NCI-H2196 (cell line): ENCODE results near the gene ACE.
A peak's percentile ranks its signal among the peaks of the same experiment; 100 is the strongest.

ENCODE experiments used
- DNase-seq: peaks from one replicate; lab custom pipeline; 2025; ENCODE audit not compliant: unreplicated experiment; lab: John Stamatoyannopoulos, UW

Gene ACE

DNA sequence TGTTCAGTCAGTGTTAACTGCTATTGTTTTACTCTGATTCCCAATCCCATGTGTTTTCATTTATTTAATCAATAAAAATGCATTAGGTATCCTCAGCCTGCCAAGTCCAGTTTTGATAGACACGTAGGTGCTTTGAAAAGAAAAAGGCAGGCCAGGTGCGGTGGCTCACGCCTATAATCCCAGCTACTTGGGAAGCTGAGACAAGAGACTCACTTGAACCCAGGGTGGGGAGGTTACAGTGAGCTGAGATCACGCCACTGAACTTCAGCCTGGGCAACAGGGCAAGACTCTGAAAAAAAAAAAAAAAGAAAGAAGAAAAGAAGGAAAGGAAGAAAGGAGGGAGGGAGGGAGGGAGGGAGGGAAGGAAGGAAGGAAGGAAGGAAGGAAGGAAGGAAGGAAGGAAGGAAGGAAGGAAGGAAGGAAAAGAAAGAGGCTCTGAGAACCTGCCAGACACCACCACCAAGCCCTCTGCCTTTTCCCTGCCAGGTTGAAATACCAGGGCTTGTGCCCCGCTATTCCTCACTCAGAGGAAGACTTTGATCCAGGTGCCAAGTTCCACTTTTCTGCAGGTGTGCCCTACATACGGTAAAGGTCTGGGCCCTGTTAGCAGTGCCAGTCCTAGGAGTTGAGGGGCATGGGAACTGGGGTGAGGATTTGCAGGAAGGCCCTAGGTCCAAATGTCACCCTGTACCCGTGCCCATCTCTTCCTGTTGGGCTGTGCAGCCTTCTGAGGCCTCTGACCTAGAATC, 36.2 kb downstream of the ACE start:
- DNase-seq: no peak

DNA sequence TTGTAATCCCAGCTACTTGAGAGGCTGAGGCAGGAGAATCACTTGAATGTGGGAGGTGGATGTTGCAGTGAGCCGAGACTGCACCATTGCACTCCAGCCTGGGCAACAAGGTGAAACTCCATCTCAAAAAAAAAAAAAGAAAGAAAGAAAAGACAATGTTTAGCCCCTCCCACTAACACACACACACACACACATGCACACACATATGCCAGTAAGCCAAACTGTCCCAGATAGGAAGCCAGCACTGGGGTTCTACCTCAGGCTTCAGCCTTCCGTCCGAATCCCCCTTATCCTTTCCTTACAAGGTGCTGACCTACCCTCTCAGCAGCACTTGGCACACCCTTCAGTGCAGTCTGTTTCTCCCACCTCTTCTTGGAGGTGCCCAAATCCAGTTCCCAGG, 37.6 kb downstream of the ACE start:
- no peak for DNase-seq

DNA sequence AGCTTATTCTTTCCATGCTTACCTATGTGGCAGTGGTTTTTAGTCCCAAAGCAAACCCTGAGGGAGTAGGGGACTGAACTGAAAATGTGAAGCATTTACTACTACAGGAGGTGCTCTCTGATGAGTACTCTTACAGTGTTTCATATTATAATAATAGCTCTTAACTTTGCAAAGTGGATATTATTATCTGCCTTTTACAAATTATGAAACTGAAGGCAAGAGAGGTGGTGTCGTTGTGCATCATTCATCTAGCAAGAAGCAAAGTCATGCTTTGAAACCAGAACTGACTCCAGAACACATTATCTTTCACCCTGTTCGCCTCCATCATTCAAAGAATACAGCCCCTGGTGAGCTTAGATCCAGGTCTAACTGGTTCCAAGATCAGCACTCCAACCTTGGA, 38.1 kb downstream of the ACE start:
- DNase-seq: no peak

DNA sequence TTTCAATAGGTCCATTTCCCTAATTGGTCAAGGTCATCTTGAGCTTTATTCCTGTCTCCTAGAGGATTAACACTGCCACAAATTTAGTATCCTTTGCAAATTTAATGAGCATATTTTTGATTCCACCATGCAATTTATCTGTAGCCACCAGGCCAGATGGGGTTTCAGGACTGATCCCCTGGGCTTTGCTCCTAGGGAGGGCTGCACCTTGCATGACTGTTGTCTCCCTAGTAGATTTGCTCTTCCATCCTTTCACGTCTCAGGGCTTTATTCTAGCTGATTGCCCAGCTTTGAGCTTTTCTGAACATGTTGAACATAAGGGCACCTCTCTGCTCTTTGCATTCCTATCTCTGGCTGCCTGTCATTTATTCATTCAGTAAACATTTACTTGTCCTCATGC, 38.6 kb downstream of the ACE start:
- no peak for DNase-seq

DNA sequence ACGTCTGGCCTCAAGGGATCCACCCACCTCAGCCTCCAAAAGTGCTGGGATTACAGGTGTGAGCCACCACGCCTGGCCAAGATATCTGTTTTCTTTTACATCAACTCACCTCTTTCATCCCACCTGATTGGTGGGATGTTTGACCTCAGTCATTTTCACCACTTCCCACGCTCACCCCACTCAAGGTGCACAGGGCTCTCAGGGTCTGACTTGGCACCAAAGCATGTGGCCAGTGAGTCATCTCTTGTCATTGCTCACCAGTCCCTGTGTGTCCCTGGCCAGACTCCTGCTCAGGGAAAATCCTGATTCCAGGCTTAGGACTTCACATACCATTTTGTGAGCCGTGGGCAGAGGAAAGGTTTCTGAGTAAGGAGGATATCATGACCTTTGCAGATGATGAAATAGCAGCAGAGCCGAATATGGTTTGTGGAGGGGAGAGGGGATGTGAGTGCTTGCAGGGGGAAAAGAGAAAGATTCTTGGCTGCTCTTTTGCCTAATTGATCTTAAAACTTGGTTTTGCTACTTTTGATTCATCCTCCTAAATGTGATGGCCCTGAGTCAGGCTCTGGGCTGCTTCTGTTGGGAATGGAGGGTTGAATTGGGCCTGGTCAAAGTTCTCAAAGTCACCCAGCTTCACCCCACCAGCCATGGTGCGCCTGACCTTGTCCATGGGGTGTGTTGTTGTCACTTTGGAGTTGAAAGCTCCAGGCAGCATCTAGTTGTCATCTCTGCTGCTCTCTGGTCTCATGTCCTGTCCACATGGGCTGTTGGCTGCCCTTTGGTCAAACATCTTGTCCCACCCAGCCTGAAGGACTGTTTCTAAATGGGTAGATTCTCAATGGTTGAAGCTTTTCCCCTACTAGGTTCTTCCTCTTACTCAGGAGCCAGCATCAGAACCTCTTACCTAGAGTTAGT, 40.3 kb downstream of the ACE start:
- DNase-seq: no peak

DNA sequence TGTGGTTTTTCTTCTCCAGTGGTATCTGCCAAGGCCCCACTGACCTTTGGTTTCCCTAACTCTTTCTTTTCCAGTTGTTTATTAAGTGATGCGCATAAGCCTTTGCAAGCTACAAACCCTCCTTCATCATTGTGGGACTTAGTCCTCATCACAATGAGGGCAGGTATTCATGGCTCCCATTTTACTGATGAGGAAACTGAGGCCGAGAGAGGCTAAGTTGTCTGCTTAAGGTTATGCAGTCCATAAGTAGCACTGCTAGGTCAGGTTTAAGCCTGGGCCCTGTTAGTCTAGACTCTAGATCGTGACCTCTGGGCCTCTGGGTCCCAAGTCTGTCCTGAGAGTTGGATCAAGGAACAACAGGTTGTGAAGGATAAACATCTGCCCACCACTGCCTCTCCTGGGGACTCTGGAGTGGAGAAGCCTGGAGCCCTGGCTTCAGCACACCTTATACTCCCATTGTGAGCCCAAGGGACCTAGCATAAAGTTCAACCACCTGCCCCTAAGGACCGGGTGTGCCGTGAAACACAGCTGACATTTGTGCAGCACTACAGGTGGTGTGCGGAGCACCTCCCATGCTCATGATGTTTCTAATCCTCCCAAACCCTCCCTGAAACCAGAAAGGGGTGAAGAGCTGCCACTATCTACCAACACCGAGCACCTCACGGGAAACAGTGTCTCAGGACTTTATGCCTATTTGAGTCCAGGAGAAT, 41.1 kb downstream of the ACE start:
- no peak for DNase-seq

DNA sequence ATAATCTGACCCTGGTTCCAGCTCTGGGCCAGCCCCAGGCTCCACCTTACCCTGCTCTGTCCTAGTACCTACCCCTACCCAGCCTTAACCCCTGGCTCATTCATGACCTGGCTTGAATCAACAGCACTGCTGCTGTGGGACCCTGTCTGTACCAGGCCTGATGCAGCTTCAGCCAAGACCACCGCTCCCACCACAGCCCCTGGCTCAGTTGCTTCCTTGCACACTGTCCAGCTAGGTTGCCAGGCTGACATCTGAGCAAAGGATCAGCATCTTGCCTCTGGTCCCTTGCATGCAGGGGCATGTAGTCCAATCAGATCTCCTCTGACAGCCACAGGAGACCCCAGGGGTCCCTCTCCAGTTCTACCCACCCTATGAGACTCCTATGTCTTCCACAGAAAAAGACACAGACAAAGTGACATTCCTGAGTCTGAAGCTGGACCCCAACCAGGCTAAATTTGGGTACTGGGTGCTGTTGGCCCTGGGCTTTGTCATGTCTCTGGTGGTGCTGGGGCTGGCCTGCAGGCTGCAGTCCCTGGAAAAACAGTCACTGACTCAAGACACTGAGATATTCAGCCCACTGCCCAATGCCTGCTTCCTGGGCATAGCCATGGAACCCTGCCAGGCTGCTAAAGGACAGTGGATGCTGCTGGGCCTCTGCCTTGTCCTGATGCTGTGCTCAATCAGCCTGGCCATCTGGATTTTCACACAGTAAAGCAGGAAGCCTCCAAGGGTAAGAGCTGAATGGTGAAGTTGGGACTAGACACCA, 42.4 kb downstream of the ACE start:
- no peak for DNase-seq

DNA sequence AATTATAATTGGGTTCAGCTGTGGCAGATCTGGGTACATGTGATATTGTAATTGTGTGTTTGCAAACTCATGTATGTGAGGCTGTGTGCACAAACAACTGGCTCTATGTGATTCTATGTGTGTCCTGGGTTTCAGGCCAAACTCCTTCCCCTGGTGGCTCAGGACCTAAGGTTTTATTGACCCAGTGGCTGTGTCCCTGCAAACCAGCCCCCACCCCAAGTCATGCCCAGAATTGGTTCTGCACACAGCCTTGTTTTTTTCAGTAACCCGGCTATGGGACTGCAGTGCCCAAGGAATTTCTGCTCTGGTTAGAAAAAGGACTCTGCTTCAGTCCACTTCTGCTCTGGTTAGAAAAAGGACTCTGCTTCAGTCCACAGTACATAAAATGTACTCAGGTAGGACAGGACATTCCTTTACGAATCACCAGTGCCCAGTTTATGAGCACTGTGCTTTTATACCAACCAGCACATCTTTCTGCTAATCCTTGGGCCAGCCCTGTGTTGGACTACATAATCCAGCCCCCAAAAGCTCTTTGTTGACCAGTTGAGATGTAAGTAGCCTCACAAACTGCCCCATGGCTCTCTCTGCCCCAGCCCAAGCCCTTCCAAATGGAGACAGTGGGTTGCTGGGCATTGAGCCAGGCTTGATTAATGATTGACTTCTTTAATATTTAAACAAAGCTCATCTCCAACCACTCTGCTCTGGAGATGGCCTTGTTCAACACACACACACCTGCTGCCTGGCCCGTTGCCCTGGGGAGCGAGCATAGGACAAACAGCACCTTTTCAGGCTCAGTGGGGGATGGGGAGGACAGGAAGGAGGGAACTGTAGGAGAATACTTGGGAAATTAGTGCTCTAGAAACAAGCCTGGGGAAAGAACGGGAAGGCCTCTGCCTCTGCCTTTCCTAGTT, 43.4 kb downstream of the ACE start:
- peak; percentile 92 for DNase-seq

DNA sequence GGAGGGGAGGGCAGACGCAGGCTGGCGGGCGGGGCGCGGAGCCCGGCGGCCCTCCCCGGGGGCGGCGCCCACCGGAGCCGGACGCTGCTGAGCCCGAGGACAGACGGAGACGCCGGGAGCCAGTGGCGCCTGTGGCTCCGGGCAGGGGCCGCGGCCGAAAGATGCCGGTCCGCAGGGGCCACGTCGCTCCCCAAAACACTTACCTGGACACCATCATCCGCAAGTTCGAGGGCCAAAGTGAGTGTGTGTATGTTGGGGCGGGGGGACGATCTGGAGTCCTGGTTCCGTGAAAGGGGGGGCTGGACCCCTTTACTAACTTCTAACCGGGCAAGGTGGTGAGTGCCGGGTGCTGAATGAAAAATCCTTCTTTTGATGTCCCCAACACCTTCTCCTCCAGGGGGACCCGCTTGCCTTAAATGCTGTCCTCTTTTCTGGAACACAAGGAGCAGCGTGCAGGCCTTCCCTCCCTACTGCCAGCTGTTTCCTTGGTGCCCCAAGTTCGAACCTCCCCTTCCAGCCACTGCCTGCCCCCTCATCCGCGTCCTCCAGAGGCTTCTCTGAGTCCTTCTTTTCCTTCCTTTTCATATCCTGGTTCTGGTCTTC, 46.5 kb downstream of the ACE start, which contains the start of gene KCNH6:
Gene KCNH6, plus strand, starts transcription at position 106 of the 603 bp plus-strand sequence. Its CDS starts 56 bp downstream, at position 162.
- DNase-seq: no peak

DNA sequence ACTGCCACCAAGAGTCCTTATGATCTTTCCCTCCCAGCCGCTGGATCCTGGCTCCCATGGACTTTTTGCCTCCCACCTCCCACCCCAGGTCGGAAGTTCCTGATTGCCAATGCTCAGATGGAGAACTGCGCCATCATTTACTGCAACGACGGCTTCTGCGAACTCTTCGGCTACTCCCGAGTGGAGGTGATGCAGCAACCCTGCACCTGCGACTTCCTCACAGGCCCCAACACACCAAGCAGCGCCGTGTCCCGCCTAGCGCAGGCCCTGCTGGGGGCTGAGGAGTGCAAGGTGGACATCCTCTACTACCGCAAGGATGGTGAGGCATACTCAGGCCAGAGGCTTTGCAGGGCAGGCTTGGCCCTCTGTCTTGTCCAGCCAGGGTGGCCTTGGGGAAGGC, 47.2 kb downstream of the ACE start:
- DNase-seq: no peak

DNA sequence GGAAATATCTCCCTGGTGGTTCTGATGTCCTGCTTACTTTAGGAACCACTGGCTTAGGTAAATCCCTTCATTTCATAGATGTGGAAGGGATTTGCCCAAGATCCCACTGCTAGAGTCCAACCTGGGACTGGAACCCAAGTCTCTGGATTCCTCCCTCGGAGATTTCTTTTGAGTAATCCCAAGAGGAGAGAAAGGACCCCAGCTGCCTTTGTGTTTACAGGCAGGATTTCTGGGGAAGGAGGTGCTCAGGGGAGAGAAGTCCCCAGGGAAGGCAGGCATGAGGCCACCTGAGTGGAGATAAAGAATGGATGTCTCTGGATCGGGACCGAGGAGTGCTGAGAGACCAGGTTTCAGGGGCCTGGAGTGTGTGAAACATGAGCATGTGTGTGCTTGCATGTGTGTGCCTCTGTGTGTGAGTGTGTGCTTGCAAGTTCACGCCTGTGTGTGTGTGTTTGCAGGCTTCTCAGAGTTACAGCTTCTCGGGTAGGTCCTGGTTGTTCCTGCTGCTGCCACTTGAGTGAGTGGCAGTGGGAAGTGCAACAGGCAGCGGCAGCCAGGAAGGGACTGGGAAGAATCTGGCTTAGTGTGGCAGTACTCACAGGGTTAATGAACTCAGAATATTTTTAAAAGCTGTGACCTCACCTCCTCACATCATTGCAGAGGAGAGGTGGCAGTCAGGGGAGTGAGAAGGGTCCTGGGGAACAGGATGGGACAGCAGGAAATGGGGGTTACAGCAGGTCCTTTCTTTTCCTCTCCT, 48.5 kb downstream of the ACE start:
- DNase-seq: no peak

DNA sequence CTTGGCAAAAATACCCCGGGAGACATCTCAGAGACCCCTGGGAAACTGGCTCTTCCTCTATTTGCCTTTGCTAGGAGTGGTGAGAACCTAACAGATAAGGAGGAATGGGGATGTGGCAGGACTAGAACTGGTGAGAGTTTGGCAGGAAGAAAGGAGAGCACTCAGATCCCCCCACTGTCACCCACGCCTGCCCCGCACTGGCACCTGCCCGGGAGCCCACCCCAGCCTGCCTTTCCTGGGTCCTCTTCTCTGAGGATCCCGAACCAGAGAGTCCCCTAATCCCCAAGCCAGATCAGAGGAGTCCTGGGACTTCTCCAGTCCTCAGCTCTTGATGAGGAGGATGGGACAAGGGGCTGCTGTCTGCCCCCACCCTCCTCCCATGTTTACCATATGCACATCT, 50.0 kb downstream of the ACE start:
- DNase-seq: no peak

DNA sequence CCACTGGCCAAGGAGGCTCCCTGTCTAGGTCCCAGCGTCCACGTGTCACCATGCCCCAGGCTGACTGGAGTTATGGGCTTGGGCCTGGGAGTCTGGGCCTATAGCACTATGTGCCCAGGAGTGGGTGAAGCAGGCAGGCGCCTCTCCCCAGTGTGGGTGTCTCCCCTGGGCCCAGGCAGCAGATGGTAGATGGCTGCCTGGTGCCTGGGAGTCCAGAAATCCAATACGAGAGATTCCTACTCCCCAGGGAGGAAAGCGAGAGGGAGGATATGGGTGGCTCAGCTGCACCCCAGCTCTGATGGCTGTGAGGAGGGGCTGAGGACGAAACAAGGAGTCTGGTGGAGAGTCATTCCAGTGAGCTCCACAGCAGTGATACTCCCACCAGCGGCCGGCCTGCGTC, 51.3 kb downstream of the ACE start:
- DNase-seq: no peak

DNA sequence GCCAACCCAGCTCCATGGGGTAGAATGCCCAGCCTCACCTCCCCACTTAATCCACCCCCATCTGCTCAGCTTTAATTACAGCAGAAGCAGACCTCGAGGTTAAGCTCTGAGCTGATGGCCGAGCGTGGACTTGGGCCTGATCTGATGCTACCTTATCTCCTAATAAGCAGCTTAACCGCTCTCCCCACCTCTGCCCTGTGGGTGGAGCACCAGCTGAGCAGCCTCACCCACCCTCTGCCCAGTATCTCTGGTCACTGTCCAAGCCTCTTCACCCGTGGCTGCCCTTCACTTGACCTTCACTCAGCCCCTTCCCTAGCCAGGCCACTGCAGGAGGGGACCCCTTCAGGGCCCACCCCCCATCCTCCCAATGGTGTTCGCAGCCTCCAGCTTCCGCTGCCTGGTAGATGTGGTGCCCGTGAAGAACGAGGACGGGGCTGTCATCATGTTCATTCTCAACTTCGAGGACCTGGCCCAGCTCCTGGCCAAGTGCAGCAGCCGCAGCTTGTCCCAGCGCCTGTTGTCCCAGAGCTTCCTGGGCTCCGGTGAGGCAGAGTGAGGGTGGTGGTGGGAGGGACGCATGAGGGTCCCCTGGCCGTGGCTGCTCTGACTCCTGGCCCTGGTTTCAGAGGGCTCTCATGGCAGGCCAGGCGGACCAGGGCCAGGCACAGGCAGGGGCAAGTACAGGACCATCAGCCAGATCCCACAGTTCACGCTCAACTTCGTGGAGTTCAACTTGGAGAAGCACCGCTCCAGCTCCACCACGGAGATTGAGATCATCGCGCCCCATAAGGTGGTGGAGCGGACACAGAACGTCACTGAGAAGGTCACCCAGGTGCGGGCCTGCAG, 53.1 kb downstream of the ACE start:
- no peak for DNase-seq

DNA sequence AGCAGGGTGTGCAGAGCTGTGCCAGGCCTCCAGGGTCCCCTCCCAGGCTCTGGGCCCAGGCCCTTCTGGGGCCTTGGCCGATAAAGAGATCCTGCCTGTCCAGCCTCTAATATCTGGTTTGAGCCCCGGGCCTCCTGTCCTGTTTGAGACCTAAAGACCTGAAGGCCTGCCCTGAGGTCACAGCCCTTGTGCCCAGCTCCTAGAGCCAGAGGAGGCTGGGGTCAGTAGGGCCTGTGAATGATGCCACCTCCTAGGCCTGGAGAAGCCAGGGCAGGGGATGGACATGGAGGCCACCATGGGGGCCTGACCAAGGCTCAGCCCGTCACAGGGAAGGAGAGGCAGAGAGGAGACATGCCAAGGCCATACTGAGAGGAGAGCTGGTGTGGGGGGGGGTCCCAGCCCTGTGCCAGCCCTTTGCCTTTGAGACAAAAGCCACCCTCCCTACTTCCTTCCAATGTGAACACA, 53.7 kb downstream of the ACE start:
- no peak for DNase-seq

DNA sequence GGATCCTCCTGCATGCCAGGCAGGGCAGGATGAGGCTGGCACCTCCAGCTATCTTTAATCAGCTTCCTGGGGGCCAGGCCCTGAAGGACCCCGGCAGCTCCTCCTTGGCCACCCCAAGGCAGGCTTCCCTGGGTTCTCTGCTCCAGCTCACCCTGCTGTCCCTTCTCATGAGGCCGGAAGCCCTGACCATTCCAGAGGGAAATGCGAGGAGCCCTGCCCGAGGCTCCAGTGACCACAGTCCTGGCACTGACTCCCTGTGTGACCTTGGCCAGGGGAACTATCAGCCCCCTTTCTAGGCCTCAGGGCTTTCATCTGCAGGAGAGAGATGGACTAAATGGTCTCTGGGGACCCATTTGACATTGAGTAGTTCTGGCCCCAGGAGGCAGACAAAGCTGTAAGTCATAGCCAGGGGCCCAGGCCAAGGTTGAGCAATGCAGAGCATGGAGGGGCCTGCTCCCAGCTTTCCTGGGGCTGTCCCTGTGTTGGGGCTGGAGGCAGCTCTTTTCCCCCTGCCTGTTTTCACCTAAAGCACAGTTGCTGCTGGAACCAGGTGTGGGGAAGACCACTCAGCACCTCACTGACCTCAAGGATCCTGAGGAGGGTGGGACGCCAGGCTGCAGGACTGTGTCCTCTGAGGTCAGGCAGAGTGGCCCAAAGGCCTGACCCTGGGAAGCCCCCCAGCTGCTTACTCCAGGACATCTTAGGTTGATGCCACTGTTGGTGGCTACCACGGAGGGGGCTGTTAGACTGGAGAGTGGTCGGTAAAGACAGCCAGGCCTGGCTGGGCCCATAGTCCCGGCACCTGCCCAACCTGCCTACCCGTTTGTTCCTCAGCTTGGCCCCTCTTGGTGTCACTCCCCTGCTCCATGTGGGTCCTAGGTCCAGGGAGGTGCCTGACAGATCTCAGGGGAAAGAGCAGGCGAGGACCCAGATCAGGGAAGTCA, 54.4 kb downstream of the ACE start:
- DNase-seq: no peak
